Kidney (tissue), 14 donors: ENCODE data around the gene CDH12. TPM values are rescaled to one million over a fixed set of nuclear protein-coding genes. Genes with fewer than 3 reads are reported as not detected.

Experiments used
- DNase-seq, 5 donors: peaks; one replicate each; pipeline ENCODE4 v3.0.0-alpha.2; 2013 to 2020
- FAIRE-seq: peaks from 2 replicates; lab custom pipeline; 2012; peaks lifted over from hg19 to GRCh38; lab: Jason Lieb, UNC
- H3K27ac ChIP-seq, 2 donors: one replicate each; pipeline ENCODE4 v1.7.0; 2013; ENCODE audit warnings: low read depth in 2 of 2, low read length in 2 of 2, inconsistent platforms in 1 of 2
- H3K27me3 ChIP-seq: one replicate; pipeline ENCODE4 v1.7.1; 2013; ENCODE audit warnings: low read length, inconsistent platforms; ENCODE audit not compliant: control insufficient read depth, insufficient read depth
- H3K36me3 ChIP-seq, 3 donors: one replicate each; pipeline versions ENCODE4 v1.7.0 to v1.7.1; 2013; ENCODE audit warnings: low read length in 3 of 3, control low read depth in 1 of 3, inconsistent platforms in 1 of 3; ENCODE audit not compliant: insufficient read depth in 3 of 3, control insufficient read depth in 2 of 3
- H3K4me1 ChIP-seq, 3 donors: one replicate each; pipeline versions ENCODE4 v1.7.0 to v1.7.1; 2013; ENCODE audit warnings: low read length in 3 of 3, inconsistent platforms in 1 of 3, low read depth in 1 of 3; ENCODE audit not compliant: control insufficient read depth in 2 of 3, insufficient read depth in 2 of 3
- H3K4me3 ChIP-seq, 3 donors: one replicate each; pipeline versions ENCODE4 v1.7.0 to v1.8.1; 2013; ENCODE audit warnings: low read length in 3 of 3, control low read depth in 1 of 3, inconsistent platforms in 1 of 3
- H3K9ac ChIP-seq, 3 donors: one replicate each; pipeline versions ENCODE4 v1.7.0 to v1.7.1; 2013; ENCODE audit warnings: low read length in 3 of 3, control low read depth in 1 of 3, inconsistent platforms in 1 of 3
- H3K9me3 ChIP-seq, 3 donors: one replicate each; pipeline versions ENCODE4 v1.7.0 to v1.7.1; 2013; ENCODE audit warnings: low read length in 3 of 3, control low read depth in 1 of 3, inconsistent platforms in 1 of 3; ENCODE audit not compliant: control insufficient read depth in 2 of 3, insufficient read depth in 1 of 3
- intact Hi-C: fragments of 100-400 bp; cut with DNase I; formaldehyde crosslinking; loops from one replicate; pipeline ENCODE4 v1.11.1; 2022
- polyA plus RNA-seq: library from polyadenylated mRNA; stranded (reverse); fragments of 350-450 nt; fragmentation: Illumina TruSeq; extraction: RNeasy Lipid Tissue Mini Kit (QIAGEN cat#74804); gene quantifications from one replicate; pipeline ENCODE4 v1.2.3, GENCODE V29; 2014; ENCODE audit warnings: low read depth, low replicate concordance; ENCODE audit not compliant: insufficient read depth
- total RNA-seq: library from RNA; stranded (reverse); fragmentation: NEBNext Ultra II Directional; extraction: Animal tissue kit (Norgen Biotek cat#: 25700); gene quantifications from one replicate; pipeline ENCODE4 v1.2.1, GENCODE V29; 2021
- TF ChIP-seq, protein P1 (sequence below): IDR thresholded peaks from 3 replicates; pipeline ENCODE4 v1.5.1; 2012; ENCODE audit warnings: mild to moderate bottlenecking, moderate library complexity, borderline replicate concordance; ENCODE audit not compliant: insufficient read depth; ENCODE audit errors: extremely low read depth
- donor health status: control.
- donor health status: control.
- donor health status: control.
- donor health status: control.
- donor health status: control.
- donor health status: DM: yes; HTN: yes; CAD: no.
- donor health status: Normal renal cell carcinoma (clear cell type).

CDH12 gene
- total and polyA plus RNA-seq, 2 donors from 2014 or later: 0.17 TPM; not detected in 1

DNA sequence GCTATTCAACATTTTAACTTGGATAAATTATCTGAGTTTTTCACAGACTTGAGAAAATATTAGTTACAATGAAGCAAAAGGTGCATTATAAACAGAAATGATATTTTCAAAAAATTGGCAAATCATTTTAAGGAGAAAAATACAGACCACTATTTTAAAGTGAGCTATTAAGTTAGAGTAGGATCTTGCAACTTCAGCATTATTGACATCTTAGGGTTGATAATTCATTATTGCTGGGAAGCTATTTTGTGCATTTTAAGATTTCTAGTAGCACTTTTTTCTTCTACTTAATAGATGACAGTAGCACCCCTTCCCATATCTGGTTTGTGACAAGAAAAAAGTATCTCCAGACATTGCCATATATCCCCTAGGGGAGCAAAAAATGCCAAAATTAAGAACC, 774.1 kb downstream of the CDH12 start:
- H3K27me3 ChIP-seq: no peaks in the 10 kb centered on the region
- no peaks in the 10 kb centered on the region for H3K9me3 ChIP-seq
- no peak overlapping the region for H3K9ac ChIP-seq
- no peak overlapping the region for H3K4me3 ChIP-seq
- no peak overlapping the region for H3K27ac ChIP-seq
- intact Hi-C loops: no loop called here
- FAIRE-seq: no peak
- no peaks in the 10 kb centered on the region for H3K36me3 ChIP-seq
- no peak for DNase-seq
- TF ChIP-seq, protein P1, sequence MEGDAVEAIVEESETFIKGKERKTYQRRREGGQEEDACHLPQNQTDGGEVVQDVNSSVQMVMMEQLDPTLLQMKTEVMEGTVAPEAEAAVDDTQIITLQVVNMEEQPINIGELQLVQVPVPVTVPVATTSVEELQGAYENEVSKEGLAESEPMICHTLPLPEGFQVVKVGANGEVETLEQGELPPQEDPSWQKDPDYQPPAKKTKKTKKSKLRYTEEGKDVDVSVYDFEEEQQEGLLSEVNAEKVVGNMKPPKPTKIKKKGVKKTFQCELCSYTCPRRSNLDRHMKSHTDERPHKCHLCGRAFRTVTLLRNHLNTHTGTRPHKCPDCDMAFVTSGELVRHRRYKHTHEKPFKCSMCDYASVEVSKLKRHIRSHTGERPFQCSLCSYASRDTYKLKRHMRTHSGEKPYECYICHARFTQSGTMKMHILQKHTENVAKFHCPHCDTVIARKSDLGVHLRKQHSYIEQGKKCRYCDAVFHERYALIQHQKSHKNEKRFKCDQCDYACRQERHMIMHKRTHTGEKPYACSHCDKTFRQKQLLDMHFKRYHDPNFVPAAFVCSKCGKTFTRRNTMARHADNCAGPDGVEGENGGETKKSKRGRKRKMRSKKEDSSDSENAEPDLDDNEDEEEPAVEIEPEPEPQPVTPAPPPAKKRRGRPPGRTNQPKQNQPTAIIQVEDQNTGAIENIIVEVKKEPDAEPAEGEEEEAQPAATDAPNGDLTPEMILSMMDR: no peak
- no peaks in the 10 kb centered on the region for H3K4me1 ChIP-seq

DNA sequence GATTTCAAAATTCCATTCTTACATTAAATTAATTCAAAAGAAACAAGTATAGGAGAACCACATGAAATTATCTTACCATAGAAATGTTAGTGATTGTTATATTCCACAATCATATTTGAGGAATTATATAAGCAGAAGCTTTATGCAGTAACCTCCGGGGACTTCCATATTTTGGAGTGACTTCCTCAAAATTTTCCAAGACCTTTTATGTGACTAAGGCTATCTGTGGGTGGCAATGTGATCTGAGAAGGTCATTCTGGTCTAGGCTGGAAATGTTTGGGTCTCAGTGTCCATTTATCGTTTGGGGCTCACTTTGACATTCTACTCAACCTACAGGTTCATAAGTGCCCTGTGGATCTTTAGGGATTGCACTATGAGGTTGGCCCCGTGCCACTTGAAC, 776.6 kb downstream of the CDH12 start:
- Histone ChIP-seq H3K4me1 (no peaks in the 10 kb centered on the region), H3K9ac (no peak overlapping the region), H3K9me3 (no peaks in the 10 kb centered on the region), H3K4me3 (no peak overlapping the region), H3K27me3 (no peaks in the 10 kb centered on the region), H3K27ac (no peak overlapping the region), H3K36me3 (no peaks in the 10 kb centered on the region)
- FAIRE-seq: no peak
- intact Hi-C loops: no loop called here
- TF ChIP-seq, protein P1: no peak
- DNase-seq: no peak

GRCh38 chr5:22070186-22070728, 782.9 kb downstream of the CDH12 start:
- Histone ChIP-seq H3K27ac (no peak overlapping the region), H3K4me1 (no peaks in the 10 kb centered on the region), H3K9ac (no peak overlapping the region), H3K9me3 (peaks cover 0 to 2% (median 0%) of the 10 kb centered on the region in 3 donors), H3K36me3 (no peaks in the 10 kb centered on the region), H3K27me3 (no peaks in the 10 kb centered on the region), H3K4me3 (no peak overlapping the region)
- TF ChIP-seq, protein P1: no peak
- FAIRE-seq (no peak), DNase-seq (no peak)
- intact Hi-C loops: no loop called here

DNA sequence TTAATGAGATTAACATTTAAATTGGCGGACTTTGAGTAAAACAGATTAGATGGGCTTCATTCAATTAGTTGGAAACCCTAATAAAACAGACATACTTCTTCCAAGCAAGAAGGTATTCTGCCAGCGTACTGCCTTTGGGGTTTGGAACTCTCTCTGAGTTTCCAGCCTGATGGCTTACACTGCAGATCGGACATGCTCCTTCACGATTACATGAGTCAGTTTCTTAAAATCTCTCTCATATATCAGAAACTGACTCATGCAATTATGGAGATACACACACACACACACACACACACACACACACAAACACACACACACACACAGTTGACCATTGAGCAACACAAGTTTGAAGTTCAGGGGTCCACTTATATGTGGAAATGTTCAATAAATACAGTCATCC, 789.4 kb downstream of the CDH12 start:
- intact Hi-C loops: no loop called here
- H3K9ac ChIP-seq: no peak overlapping the region
- DNase-seq (no peak), FAIRE-seq (no peak)
- TF ChIP-seq, protein P1: no peak
- no peak overlapping the region for H3K27ac ChIP-seq
- H3K4me3 ChIP-seq: no peak overlapping the region
- no peaks in the 10 kb centered on the region for H3K36me3 ChIP-seq
- H3K4me1 ChIP-seq: no peaks in the 10 kb centered on the region
- no peaks in the 10 kb centered on the region for H3K27me3 ChIP-seq
- H3K9me3 ChIP-seq: peaks cover 0 to 2% (median 0%) of the 10 kb centered on the region in 3 donors
